Heart left ventricle (tissue), 16 donors: ENCODE measurements around the gene LCN2. TPM values are rescaled to one million over a fixed set of nuclear protein-coding genes. Genes with fewer than 3 reads are reported as not detected.
"Not testable (repeated sequence)": the region's sequence is repeated elsewhere in the genome, so short reads cannot be mapped to it uniquely, and the experiment has no call there.

Source experiments
- ATAC-seq, 4 donors: fragments of 200-7000 bp; cut with Tn5 transposase; one replicate each; pipeline ENCODE4 v1.9.1; 2020 to 2022; ENCODE audit warnings: moderate library complexity in 4 of 4, mild to moderate bottlenecking in 3 of 4, moderate number of reproducible peaks in 1 of 4
- DNase-seq, 5 donors: peaks; one replicate each; pipeline ENCODE4 v3.0.0-alpha.2; 2020
- H3K27ac ChIP-seq, 12 donors: fragments of 200-600 bp; sonication (generic) in 4 of 12; one replicate each; pipeline versions ENCODE4 v1.5.0 to v1.8.0; 2016 to 2022; ENCODE audit warnings: mild to moderate bottlenecking in 2 of 12
- H3K27me3 ChIP-seq, 9 donors: fragments of 200-600 bp; sonication (generic) in 2 of 9; one replicate each; pipeline versions ENCODE4 v1.5.1 to v1.8.0; 2016 to 2022; ENCODE audit warnings: mild to moderate bottlenecking in 3 of 9
- H3K36me3 ChIP-seq, 9 donors: fragments of 200-600 bp; sonication (generic) in 2 of 9; one replicate each; pipeline versions ENCODE4 v1.5.0 to v1.8.0; 2018 to 2022; ENCODE audit warnings: mild to moderate bottlenecking in 2 of 9
- H3K4me1 ChIP-seq, 12 donors: fragments of 200-600 bp; sonication (generic) in 4 of 12; one replicate each; pipeline versions ENCODE4 v1.5.0 to v1.8.0; 2016 to 2022; ENCODE audit warnings: mild to moderate bottlenecking in 3 of 12
- H3K4me3 ChIP-seq, 12 donors: fragments of 200-600 bp; sonication (generic) in 4 of 12; one replicate each; pipeline versions ENCODE4 v1.5.0 to v1.8.0; 2017 to 2022; ENCODE audit warnings: mild to moderate bottlenecking in 9 of 12, moderate library complexity in 4 of 12
- H3K9me3 ChIP-seq, 12 donors: fragments of 200-600 bp; sonication (generic) in 4 of 12; one replicate each; pipeline versions ENCODE4 v1.5.0 to v1.8.0; 2016 to 2022; ENCODE audit warnings: mild to moderate bottlenecking in 1 of 12
- POLR2A ChIP-seq, 2 donors: fragments of 450-650 bp; IDR thresholded peaks; one replicate each; pipeline ENCODE4 v1.6.1; 2017; ENCODE audit warnings: antibody characterized with exemption in 2 of 2, mild to moderate bottlenecking in 2 of 2, moderate library complexity in 2 of 2
- WGBS, 4 donors: extraction: QIAGEN DNeasy Blood & Tissue Kit in 2 of 4; methylation state at CpG; one replicate each; pipeline versions ENCODE4 v1.1.5 to v1.1.7; 2013 to 2018; 5-methylcytosine and 5-hydroxymethylcytosine counted together
- intact Hi-C, 10 donors: fragments of 100-400 bp; cut with DNase I; formaldehyde crosslinking; loops; one replicate each; pipeline versions ENCODE4 v1.11.1 to v1.14.2; 2022
- polyA plus RNA-seq, 2 donors: library from polyadenylated mRNA; stranded (reverse); fragments of 200-250 nt; gene quantifications; one replicate each; pipeline ENCODE4 v1.2.3, GENCODE V29; 2013
- total RNA-seq, 9 donors: library from RNA; depleted of rRNA in 2 of 9; stranded (reverse); fragments of >200 nt in 2 of 9; fragmentation: NEBNext Ultra II Directional in 3 of 9; extraction: Animal tissue kit (Norgen Biotek cat#: 25700) in 3 of 9; gene quantifications; one replicate each; pipeline versions ENCODE4 v1.1.0 to v1.2.4, GENCODE V29; 2016 to 2023
- TF ChIP-seq, protein P1 (sequence below), 12 donors: fragments of 200-600 bp; sonication (generic) in 4 of 12; IDR thresholded peaks; one replicate each; pipeline versions ENCODE4 v1.5.0 to v1.8.0; 2018 to 2022; ENCODE audit warnings: antibody characterized with exemption in 12 of 12, mild to moderate bottlenecking in 5 of 12
- donor health status: ischemic (EF 13 %, LVEDD 7.1; RV severe dilation, severe dysfunction).
- donor health status: healthy with polysubstance abuse.
- donor health status: DM: no; HTN: yes; CAD: no.
- donor health status: DM: no; HTN: no; CAD: no.
- donor health status: ischemic (EF 25% LVEDD 6.9; RV normal size, moderate dysfunction).
- donor health status: ischemic (EF 25% LVEDD 5.7; RV mildly dilated, moderate dysfunction).
- donor health status: healthy.
- donor health status: DM: yes; HTN: yes; CAD: no.
- donor health status: ischemic (EF 35%, LVEDD 5.7; RV mildly dilated, moderate dysfunction).
- donor health status: nonischemic (EF 11% LVEDD 7.7; RV severe dilation, severe dysfunction).
- donor health status: DM: yes; HTN: yes; CAD: no.
- donor health status: PGD.
- donor health status: ischemic (EF 29% LVEDD 5.4; RV normal size, mild dysfunction).
- donor health status: nonischemic (EF 23%, LVEDD 6.1; RV moderate dilation, normal function).

Gene LCN2
- total and polyA plus RNA-seq, 11 donors: 1.1 to 5.8 TPM; not detected in 9

DNA sequence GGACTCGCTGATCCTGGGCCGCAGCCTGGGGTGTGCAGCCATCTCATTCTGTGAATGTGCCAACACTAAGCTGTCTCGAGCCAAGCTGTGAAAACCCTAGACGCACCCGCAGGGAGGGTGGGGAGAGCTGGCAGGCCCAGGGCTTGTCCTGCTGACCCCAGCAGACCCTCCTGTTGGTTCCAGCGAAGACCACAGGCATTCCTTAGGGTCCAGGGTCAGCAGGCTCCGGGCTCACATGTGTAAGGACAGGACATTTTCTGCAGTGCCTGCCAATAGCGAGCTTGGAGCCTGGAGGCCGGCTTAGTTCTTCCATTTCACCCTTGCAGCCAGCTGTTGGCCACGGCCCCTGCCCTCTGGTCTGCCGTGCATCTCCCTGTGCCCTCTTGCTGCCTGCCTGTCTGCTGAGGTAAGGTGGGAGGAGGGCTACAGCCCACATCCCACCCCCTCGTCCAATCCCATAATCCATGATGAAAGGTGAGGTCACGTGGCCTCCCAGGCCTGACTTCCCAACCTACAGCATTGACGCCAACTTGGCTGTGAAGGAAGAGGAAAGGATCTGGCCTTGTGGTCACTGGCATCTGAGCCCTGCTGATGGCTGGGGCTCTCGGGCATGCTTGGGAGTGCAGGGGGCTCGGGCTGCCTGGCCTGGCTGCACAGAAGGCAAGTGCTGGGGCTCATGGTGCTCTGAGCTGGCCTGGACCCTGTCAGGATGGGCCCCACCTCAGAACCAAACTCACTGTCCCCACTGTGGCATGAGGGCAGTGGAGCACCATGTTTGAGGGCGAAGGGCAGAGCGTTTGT, 41.6 kb upstream of the LCN2 start:
- intact Hi-C loops: no loop called here
- TF ChIP-seq POLR2A (IDR thresholded peaks at IDR 0.05): no peak
- TF ChIP-seq, protein P1, sequence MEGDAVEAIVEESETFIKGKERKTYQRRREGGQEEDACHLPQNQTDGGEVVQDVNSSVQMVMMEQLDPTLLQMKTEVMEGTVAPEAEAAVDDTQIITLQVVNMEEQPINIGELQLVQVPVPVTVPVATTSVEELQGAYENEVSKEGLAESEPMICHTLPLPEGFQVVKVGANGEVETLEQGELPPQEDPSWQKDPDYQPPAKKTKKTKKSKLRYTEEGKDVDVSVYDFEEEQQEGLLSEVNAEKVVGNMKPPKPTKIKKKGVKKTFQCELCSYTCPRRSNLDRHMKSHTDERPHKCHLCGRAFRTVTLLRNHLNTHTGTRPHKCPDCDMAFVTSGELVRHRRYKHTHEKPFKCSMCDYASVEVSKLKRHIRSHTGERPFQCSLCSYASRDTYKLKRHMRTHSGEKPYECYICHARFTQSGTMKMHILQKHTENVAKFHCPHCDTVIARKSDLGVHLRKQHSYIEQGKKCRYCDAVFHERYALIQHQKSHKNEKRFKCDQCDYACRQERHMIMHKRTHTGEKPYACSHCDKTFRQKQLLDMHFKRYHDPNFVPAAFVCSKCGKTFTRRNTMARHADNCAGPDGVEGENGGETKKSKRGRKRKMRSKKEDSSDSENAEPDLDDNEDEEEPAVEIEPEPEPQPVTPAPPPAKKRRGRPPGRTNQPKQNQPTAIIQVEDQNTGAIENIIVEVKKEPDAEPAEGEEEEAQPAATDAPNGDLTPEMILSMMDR (IDR thresholded peaks at IDR 0.05): no peak
- H3K9me3 ChIP-seq: no peaks in the 10 kb centered on the region
- peaks cover 4 to 71% (median 59%) of the 10 kb centered on the region in 9 donors for H3K36me3 ChIP-seq
- no peak overlapping the region for H3K4me3 ChIP-seq
- no peak overlapping the region for H3K27ac ChIP-seq
- peaks cover 0 to 18% (median 2%) of the 10 kb centered on the region in 12 donors for H3K4me1 ChIP-seq
- H3K27me3 ChIP-seq: no peaks in the 10 kb centered on the region
- DNase-seq (peak in 3 of 5 donors; percentile 23 to 24 (median 24)), ATAC-seq (peak in 1 of 4 donors; percentile 5)
- 85 to 90% (median 86%) methylated on average over 16 to 18 of the region's 18 CpGs for WGBS, 4 donors

DNA sequence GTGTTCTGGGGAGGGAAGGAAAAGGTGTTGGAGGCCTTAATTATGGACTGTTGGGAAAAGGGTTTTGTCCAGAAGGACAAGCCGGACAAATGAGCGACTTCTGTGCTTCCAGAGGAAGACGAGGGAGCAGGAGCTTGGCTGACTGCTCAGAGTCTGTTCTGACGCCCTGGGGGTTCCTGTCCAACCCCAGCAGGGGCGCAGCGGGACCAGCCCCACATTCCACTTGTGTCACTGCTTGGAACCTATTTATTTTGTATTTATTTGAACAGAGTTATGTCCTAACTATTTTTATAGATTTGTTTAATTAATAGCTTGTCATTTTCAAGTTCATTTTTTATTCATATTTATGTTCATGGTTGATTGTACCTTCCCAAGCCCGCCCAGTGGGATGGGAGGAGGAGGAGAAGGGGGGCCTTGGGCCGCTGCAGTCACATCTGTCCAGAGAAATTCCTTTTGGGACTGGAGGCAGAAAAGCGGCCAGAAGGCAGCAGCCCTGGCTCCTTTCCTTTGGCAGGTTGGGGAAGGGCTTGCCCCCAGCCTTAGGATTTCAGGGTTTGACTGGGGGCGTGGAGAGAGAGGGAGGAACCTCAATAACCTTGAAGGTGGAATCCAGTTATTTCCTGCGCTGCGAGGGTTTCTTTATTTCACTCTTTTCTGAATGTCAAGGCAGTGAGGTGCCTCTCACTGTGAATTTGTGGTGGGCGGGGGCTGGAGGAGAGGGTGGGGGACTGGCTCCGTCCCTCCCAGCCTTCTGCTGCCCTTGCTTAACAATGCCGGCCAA, 40.8 kb upstream of the LCN2 start:
- H3K27me3 ChIP-seq: no peaks in the 10 kb centered on the region
- ATAC-seq (no peak), DNase-seq (peak in 4 of 5 donors; percentile 7 to 31 (median 19))
- H3K27ac ChIP-seq: no peak overlapping the region
- H3K4me3 ChIP-seq: no peak overlapping the region
- TF ChIP-seq, protein P1 (IDR thresholded peaks at IDR 0.05): no peak
- no peak for TF ChIP-seq POLR2A (IDR thresholded peaks at IDR 0.05)
- H3K36me3 ChIP-seq: peaks cover 4 to 66% (median 54%) of the 10 kb centered on the region in 9 donors
- WGBS, 4 donors: 81 to 88% (median 85%) methylated on average over 15 of the region's 15 CpGs
- intact Hi-C loops: no loop called here
- no peaks in the 10 kb centered on the region for H3K9me3 ChIP-seq
- peaks cover 0 to 17% (median 1%) of the 10 kb centered on the region in 12 donors for H3K4me1 ChIP-seq

DNA sequence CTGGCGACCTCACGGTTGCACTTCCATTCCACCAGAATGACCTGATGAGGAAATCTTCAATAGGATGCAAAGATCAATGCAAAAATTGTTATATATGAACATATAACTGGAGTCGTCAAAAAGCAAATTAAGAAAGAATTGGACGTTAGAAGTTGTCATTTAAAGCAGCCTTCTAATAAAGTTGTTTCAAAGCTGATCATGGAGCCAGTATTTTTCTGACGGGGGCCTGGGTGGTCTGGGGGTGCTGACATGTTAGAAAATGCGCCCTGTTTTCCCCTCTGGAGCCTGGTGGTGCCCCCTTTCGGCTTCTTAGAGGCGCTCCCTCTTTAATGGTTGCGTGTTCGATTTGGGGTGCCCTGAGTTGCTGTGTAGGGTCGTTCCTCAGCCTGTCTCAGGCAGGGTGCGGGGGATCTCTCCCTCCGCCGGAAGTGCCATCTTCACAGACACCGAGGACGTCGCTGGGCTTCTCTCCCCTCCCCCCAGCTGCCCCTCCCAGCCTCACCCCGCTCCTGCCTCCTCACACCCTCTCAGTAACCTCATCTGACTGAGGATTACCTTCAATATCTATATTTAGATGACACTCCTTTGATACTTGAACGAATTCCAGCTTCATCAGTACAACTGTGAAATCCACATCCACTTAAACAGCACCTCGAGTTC, 40.1 kb upstream of the LCN2 start:
- H3K4me1 ChIP-seq: peaks cover 0 to 13% (median 0%) of the 10 kb centered on the region in 12 donors

DNA sequence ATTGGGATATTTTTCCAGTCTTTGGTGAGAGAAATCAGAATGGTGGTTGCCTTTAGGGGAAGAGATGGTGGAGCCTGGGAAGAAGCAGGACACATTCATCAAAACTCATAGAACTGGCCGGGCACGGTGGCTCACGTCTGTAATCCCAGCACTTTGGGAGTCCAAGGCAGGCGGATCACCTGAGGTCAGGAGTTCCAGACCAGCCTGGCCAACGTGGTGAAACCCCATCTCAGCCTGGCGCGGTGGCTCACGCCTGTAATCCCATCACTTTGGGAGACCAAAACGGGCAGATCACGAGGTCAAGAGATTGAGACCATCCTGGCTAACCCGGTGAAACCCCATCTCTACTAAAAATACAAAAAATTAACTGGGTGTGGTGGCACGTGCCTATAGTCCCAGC, 37.5 kb upstream of the LCN2 start:
- H3K4me1 ChIP-seq, ATAC-seq, H3K27ac ChIP-seq, intact Hi-C loops, H3K9me3 ChIP-seq, H3K4me3 ChIP-seq, H3K27me3 ChIP-seq: not testable (repeated sequence)
- 85 to 91% (median 86%) methylated on average over 12 of the region's 12 CpGs for WGBS, 4 donors
- peak in 2 of 5 donors; percentile 5 to 40 for DNase-seq
- H3K36me3 ChIP-seq: peaks cover 4 to 43% (median 36%) of the 10 kb centered on the region in 9 donors

More for the DNA sequence above, 40.1 kb upstream of the LCN2 start:
- 62 to 70% (median 65%) methylated on average over 20 of the region's 20 CpGs for WGBS, 4 donors
- H3K36me3 ChIP-seq: peaks cover 4 to 64% (median 52%) of the 10 kb centered on the region in 9 donors
- TF ChIP-seq, protein P1 (IDR thresholded peaks at IDR 0.05): no peak
- no peak for TF ChIP-seq POLR2A (IDR thresholded peaks at IDR 0.05)
- ATAC-seq: peak in 2 of 4 donors; percentile 8 to 19
- no peaks in the 10 kb centered on the region for H3K9me3 ChIP-seq
- H3K27ac ChIP-seq: no peak overlapping the region
- H3K27me3 ChIP-seq: no peaks in the 10 kb centered on the region
- intact Hi-C loops: no loop called here
- DNase-seq: peak in 3 of 5 donors; percentile 16 to 26 (median 17)
- no peak overlapping the region for H3K4me3 ChIP-seq
